Activated CD4-positive, alpha-beta T cell treated with anti-CD3 and anti-CD28 coated beads, Interleukin-2, amount 50 U/mL, for 4 hours (primary cell): ENCODE measurements around the gene SLC41A1.
A peak's percentile ranks its signal among the peaks of the same experiment; 100 is the strongest.

Experiments
- DNase-seq, 2 experiments: peaks; one replicate each; pipeline ENCODE4 v3.0.0-alpha.2; 2020

The SLC41A1 gene

GRCh38 chr1:205750138-205751035 lies 62.6 kb downstream of the SLC41A1 start, which contains the start of gene NUCKS1:
TSS of gene NUCKS1 (minus strand) at chr1:205750182. CDS start at chr1:205749973, 209 bp downstream.
- DNase-seq: peak; percentile 96 to 97

DNA sequence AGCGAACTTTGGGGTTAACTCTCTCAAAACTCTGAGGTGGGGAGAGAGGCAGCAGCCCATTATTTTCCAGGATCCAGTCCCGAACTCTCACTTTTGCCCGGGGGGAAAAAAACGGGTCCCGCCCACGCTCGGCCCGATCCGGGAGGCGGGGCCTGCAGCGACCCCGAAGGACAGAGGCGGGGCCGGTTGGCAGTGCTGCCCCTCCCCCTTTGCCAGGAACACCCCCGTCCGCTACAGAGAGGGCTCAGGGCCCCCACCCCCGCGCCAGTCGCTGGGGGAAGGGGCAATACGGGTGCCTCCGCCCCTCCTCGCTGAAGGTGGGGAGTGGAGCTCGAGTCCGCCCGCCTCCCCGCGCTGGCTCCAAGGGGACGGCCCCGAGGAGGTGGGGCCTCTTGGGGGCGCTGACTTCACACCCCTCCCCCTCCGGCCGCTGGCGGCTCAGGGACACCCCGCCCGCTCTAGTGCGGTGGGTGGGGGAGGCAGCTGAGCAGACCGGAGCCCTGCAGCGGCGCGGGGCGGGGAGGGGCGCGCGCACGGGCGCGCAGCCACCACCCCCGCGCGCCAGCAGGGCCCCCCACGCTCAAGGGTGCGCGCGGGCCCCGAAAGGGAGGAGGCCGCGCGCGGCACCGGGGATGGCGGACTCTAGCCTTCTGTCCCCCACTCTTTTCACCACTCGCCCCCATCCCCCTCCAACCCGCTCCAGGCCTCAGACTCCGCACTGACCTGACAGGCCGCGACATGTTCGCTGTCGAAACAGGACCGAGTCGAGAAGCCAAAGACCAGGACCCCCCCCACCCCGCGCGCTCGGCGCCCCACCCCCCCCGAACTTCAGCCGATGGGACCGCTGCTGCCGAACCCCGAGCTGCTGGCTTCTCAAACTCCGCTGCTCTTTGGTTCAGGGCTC lies 63.5 kb downstream of the SLC41A1 start:
- DNase-seq: peak; percentile 89 to 94

- no peak for DNase-seq
These were observed 64.4 kb downstream of the SLC41A1 start for GRCh38 chr1:205748403-205749233.

DNA sequence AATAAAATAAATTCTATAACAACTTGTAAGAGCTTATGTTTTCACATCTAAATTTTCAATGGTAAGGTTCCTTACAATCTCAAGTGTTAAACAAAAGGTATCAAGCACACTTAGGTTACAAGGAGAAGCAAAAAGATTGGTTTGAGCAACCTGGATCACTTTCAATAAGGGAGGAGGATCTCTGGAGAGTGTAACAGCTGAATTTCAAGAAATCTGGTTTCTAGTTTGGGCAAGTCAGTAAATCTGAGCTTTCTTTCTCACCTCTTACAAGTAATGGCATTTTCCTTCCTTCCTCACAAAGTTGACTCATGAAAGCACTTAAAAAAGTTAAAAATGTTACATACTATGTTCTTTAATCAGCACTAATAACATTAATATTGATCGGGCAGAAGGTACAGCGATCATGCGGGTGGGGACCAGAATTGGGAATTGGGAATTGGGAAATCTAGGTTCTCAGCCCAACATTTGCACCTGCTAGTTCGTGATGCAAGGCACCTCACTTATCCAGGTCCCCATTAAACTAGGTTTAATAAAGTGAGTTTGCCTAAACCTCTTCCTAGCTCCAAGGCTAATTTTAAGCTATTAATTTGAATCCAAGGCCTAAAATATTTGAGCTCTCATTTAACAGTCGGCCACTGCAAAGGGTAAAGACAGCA lies 66.1 kb downstream of the SLC41A1 start:
- no peak for DNase-seq

- DNase-seq: no peak
These were observed 68.6 kb downstream of the SLC41A1 start for GRCh38 chr1:205744403-205744802.

DNA sequence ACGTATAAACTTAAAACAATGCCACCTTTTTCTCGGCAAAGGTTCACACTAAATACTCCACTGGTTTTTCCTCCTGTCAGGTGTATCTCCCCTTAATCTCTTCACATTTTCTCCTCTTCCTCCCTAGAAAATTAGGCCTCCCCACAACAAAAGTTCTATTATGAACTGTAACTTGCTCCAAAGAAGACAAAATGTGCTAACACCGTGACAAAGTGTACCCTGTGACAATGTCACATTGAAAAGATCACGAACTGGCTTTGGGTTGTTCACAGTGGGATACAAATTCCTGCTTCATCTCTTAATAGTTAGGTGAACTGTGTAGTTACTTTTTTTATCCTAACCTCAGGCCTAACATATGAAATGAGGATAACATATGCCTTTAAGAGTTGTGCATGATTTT lies 69.0 kb downstream of the SLC41A1 start:
- DNase-seq: no peak

- no peak for DNase-seq
These were observed 71.3 kb downstream of the SLC41A1 start for GRCh38 chr1:205741681-205742080.

GRCh38 chr1:205739348-205740160 lies 73.4 kb downstream of the SLC41A1 start:
- no peak for DNase-seq
